WTC11 (cell line): ENCODE data around the gene LPP.

Experiments
- TF ChIP-seq, protein P1 (sequence below): sonication (generic); formaldehyde crosslinking; IDR thresholded peaks from 2 replicates; pipeline ENCODE4 v1.8.1; 2023; ENCODE audit warnings: mild to moderate bottlenecking, missing genetic modification reagents, moderate library complexity
- TF ChIP-seq, protein P2 (sequence below): fragments of 200-600 bp; IDR thresholded peaks from 2 replicates; pipeline ENCODE4 v1.8.0; 2022; ENCODE audit warnings: antibody characterized with exemption

DNA sequence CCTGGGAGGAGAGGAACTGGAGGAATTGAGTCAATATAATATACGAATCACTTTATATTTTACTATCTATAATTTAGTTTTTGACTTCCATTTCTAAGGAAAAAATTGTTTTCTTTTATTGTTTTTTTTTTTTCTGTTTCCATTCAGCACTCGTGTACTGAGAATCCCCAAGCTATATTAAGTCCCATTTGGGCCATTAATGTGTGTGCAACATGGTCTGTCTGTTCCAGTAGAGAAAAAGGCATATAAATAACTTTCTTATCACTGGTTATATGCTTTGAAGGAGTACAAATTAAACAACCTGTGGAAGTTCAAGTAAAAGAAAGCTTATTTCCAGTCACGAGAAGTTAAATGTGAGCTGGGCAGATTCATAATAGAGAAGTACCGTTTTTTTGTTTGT lies 518.9 kb downstream of the LPP start:
- TF ChIP-seq, protein P1, sequence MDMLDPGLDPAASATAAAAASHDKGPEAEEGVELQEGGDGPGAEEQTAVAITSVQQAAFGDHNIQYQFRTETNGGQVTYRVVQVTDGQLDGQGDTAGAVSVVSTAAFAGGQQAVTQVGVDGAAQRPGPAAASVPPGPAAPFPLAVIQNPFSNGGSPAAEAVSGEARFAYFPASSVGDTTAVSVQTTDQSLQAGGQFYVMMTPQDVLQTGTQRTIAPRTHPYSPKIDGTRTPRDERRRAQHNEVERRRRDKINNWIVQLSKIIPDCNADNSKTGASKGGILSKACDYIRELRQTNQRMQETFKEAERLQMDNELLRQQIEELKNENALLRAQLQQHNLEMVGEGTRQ (CRISPR knock-in tag): no peak
- TF ChIP-seq, protein P2, sequence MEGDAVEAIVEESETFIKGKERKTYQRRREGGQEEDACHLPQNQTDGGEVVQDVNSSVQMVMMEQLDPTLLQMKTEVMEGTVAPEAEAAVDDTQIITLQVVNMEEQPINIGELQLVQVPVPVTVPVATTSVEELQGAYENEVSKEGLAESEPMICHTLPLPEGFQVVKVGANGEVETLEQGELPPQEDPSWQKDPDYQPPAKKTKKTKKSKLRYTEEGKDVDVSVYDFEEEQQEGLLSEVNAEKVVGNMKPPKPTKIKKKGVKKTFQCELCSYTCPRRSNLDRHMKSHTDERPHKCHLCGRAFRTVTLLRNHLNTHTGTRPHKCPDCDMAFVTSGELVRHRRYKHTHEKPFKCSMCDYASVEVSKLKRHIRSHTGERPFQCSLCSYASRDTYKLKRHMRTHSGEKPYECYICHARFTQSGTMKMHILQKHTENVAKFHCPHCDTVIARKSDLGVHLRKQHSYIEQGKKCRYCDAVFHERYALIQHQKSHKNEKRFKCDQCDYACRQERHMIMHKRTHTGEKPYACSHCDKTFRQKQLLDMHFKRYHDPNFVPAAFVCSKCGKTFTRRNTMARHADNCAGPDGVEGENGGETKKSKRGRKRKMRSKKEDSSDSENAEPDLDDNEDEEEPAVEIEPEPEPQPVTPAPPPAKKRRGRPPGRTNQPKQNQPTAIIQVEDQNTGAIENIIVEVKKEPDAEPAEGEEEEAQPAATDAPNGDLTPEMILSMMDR: no peak
